Measurements from ENCODE around the gene KCNA5. TPM values are rescaled to one million over a fixed set of nuclear protein-coding genes. Genes with fewer than 3 reads are reported as not detected.

KCNA5 gene
- total and polyA plus RNA-seq, 2 of the 4 experiments (the other 2 are of a cell fraction) = not detected

- Histone ChIP-seq H3K79me1 (ENCODE audit: low read depth in 1 of 2, low read length in 2 of 2) (no peaks in the 10 kb centered on the region), H3K4me2 (ENCODE audit: low read depth, low read length) (no peak overlapping the region), H3K56ac (ENCODE audit: extremely low read depth, insufficient read depth, low read length) (no peak overlapping the region), H3K9me1 (ENCODE audit: insufficient read depth, low read length) (no peaks in the 10 kb centered on the region), H4K91ac (ENCODE audit: insufficient read depth, low read depth, low read length) (no peak overlapping the region), H2AK9ac (replicated peaks; ENCODE audit: low read depth, low read length, poor library complexity) (no peak overlapping the region), H3K4me1 (ENCODE audit: control insufficient read depth, insufficient read depth, low read length) (no peaks in the 10 kb centered on the region), H3K9me3 (ENCODE audit: control insufficient read depth, insufficient read depth, low read length) (no peaks in the 10 kb centered on the region), H4K8ac (ENCODE audit: low read depth in 2 of 2, low read length in 2 of 2) (no peak overlapping the region), H3K27ac (ENCODE audit: insufficient read depth, low read length) (no peak overlapping the region), H4K5ac (ENCODE audit: low read depth, low read length) (no peak overlapping the region), H4K20me1 (ENCODE audit: insufficient read depth, low read length) (no peaks in the 10 kb centered on the region), H2BK120ac (ENCODE audit: low read depth, low read length) (no peak overlapping the region), H3K23ac (ENCODE audit: low read depth, low read length) (no peak overlapping the region), H2BK5ac (ENCODE audit: low read depth, low read length, poor library complexity, severe bottlenecking) (no peak overlapping the region), H3K36me3 (ENCODE audit: control insufficient read depth, insufficient read depth, low read length) (no peaks in the 10 kb centered on the region), H3K4ac (ENCODE audit: low read depth, low read length) (no peak overlapping the region), H2BK20ac (ENCODE audit: low read depth, low read length) (no peak overlapping the region), H3K27me3 (ENCODE audit: control insufficient read depth, insufficient read depth, low read length) (peaks cover 71% of the 10 kb centered on the region), H2BK15ac (ENCODE audit: low read depth, low read length) (no peak overlapping the region), H3K14ac (replicated peaks; ENCODE audit: low read depth, low read length) (no peak overlapping the region), H3K9ac (ENCODE audit: low read depth, low read length) (no peak overlapping the region), H3K18ac (ENCODE audit: low read depth, low read length) (no peak overlapping the region), H2AFZ (replicated peaks; ENCODE audit: low read length, poor library complexity) (no peak overlapping the region), H3K4me3 (ENCODE audit: insufficient read depth, low read depth, low read length) (no peak overlapping the region), H2AK5ac (ENCODE audit: low read depth, low read length) (no peak overlapping the region)
- no peak for DNase-seq
- BruUV-seq (replicated peaks) = no TSS peak
- ChIA-PET POLR2A (ENCODE audit: unreplicated experiment) (no interaction called here), CTCF (no interaction called here)
- intact Hi-C loops (cut with micrococcal nuclease) (no loop called here), dilution Hi-C loops (cut with HindIII; ENCODE audit: low sequenced_read_pairs, unreplicated experiment) (no loop called here), in situ Hi-C loops (cut with MboI; ENCODE audit: low sequenced_read_pairs) (no loop called here)
- no peak for ATAC-seq (ENCODE audit: low read depth)
- 25% methylated on average over 2 of the region's 6 CpGs; no CpG with 5 or more reads in 1 of the 2 experiments for WGBS, 2 experiments (ENCODE audit: extremely low coverage in 2 of 2, insufficient read length in 1 of 2)
- TF ChIP-seq BHLHE40 (IDR thresholded peaks at IDR 0.05; ENCODE audit: low read depth, low read length) (no peak), RCOR1 (IDR thresholded peaks at IDR 0.05; ENCODE audit: insufficient replicate concordance, low read length) (no peak), MAFK (IDR thresholded peaks at IDR 0.05; ENCODE audit: low read depth, low read length) (no peak), MXI1 (IDR thresholded peaks at IDR 0.05; ENCODE audit: borderline replicate concordance, low read depth, low read length) (no peak), USF2 (IDR thresholded peaks at IDR 0.05; ENCODE audit: low read depth, low read length) (no peak), CEBPB (IDR thresholded peaks at IDR 0.05; ENCODE audit: low read depth, low read length) (no peak), NFE2L2 (IDR thresholded peaks at IDR 0.05; ENCODE audit: low read depth, low read length) (no peak), RAD21 (IDR thresholded peaks at IDR 0.05; ENCODE audit: low read length) (no peak), POLR2A (IDR thresholded peaks at IDR 0.05; ENCODE audit: low read depth, low read length) (no peak), SMC3 (IDR thresholded peaks at IDR 0.05; ENCODE audit: low read depth, low read length) (no peak), FOS (IDR thresholded peaks at IDR 0.05; ENCODE audit: low read depth, low read length) (no peak), RFX5 (IDR thresholded peaks at IDR 0.05; ENCODE audit: low read depth, low read length) (no peak), CHD1 (IDR thresholded peaks at IDR 0.05; ENCODE audit: low read depth, low read length) (no peak), MAZ (IDR thresholded peaks at IDR 0.05; ENCODE audit: borderline replicate concordance, low read depth, low read length) (no peak), CTCF (conservative IDR thresholded peaks at IDR 0.05; ENCODE audit: low read depth, low read length) (no peak)
- TF ChIP-seq, protein P1, sequence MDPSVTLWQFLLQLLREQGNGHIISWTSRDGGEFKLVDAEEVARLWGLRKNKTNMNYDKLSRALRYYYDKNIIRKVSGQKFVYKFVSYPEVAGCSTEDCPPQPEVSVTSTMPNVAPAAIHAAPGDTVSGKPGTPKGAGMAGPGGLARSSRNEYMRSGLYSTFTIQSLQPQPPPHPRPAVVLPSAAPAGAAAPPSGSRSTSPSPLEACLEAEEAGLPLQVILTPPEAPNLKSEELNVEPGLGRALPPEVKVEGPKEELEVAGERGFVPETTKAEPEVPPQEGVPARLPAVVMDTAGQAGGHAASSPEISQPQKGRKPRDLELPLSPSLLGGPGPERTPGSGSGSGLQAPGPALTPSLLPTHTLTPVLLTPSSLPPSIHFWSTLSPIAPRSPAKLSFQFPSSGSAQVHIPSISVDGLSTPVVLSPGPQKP (IDR thresholded peaks at IDR 0.05; ENCODE audit: borderline replicate concordance, low read depth, low read length) = no peak
These were observed 4.0 kb downstream of the KCNA5 start for GRCh38 chr12:5047729-5048128.
